Measurements from ENCODE around the gene OTUD3. TPM values are rescaled to one million over a fixed set of nuclear protein-coding genes. Genes with fewer than 3 reads are reported as not detected.
"Not testable (repeated sequence)": the region's sequence is repeated elsewhere in the genome, so short reads cannot be mapped to it uniquely, and the experiment has no call there.

The OTUD3 gene
- total RNA-seq (2014; rRNA removed; shearing (Covaris generic); ENCODE audit: low replicate concordance) = 3.5 and 4.1 TPM in 2 replicates

- Histone ChIP-seq H3K9me3 (no peaks in the 10 kb centered on the region), H3K36me3 (peaks cover 18% of the 10 kb centered on the region), H3K27me3 (no peaks in the 10 kb centered on the region), H3K4me3 (peak within 1 kb of the TSS; percentile 82)
- peak; percentile 93 for DNase-seq
These were observed at the start of gene OTUD3 for GRCh38 chr1:19882111-19883071. Gene OTUD3, plus strand, starts transcription at chr1:19882395. Its CDS starts 119 bp downstream, at chr1:19882514.

- no peaks in the 10 kb centered on the region for H3K9me3 ChIP-seq
- H3K27me3 ChIP-seq = no peaks in the 10 kb centered on the region
- no peaks in the 10 kb centered on the region for H3K36me3 ChIP-seq
- no peak for DNase-seq
- no peak overlapping the region for H3K4me3 ChIP-seq
These were observed 46.6 kb upstream of the OTUD3 start for GRCh38 chr1:19835578-19835977.

- no peak for DNase-seq
- Histone ChIP-seq H3K27me3 (no peaks in the 10 kb centered on the region; the same call in 1 of the 2 replicates), H3K36me3 (no peaks in the 10 kb centered on the region), H3K4me3 (no peak overlapping the region), H3K9me3 (no peaks in the 10 kb centered on the region)
These were observed 44.3 kb upstream of the OTUD3 start for GRCh38 chr1:19837866-19838265.

GRCh38 chr1:19840228-19840627 is 42.0 kb upstream of the OTUD3 start:
- Histone ChIP-seq H3K27me3 (no peaks in the 10 kb centered on the region; the same call in 1 of the 2 replicates), H3K9me3 (no peaks in the 10 kb centered on the region), H3K36me3 (no peaks in the 10 kb centered on the region), H3K4me3 (no peak overlapping the region)
- DNase-seq = no peak

- Histone ChIP-seq H3K27me3 (no peaks in the 10 kb centered on the region; the same call in 1 of the 2 replicates), H3K4me3 (no peak overlapping the region), H3K9me3 (no peaks in the 10 kb centered on the region), H3K36me3 (no peaks in the 10 kb centered on the region)
- no peak for DNase-seq
These were observed 37.3 kb upstream of the OTUD3 start for GRCh38 chr1:19844731-19845495.

- no peak for DNase-seq
- Histone ChIP-seq H3K27me3 (no peaks in the 10 kb centered on the region; the same call in 1 of the 2 replicates), H3K4me3 (no peak overlapping the region)
These were observed 36.6 kb upstream of the OTUD3 start for GRCh38 chr1:19845555-19845954.

GRCh38 chr1:19846338-19846737 is 35.9 kb upstream of the OTUD3 start:
- H3K4me3 ChIP-seq = no peak overlapping the region
- no peak for DNase-seq
- no peaks in the 10 kb centered on the region for H3K9me3 ChIP-seq
- H3K36me3 ChIP-seq = no peaks in the 10 kb centered on the region
- no peaks in the 10 kb centered on the region; the same call in 1 of the 2 replicates for H3K27me3 ChIP-seq

More at GRCh38 chr1:19845555-19845954, 36.6 kb upstream of the OTUD3 start:
- Histone ChIP-seq H3K36me3 (no peaks in the 10 kb centered on the region), H3K9me3 (no peaks in the 10 kb centered on the region)

GRCh38 chr1:19847334-19847733 is 34.9 kb upstream of the OTUD3 start:
- not testable (repeated sequence) for DNase-seq, H3K9me3 ChIP-seq, H3K4me3 ChIP-seq, H3K36me3 ChIP-seq, H3K27me3 ChIP-seq

GRCh38 chr1:19849307-19849706 is 32.9 kb upstream of the OTUD3 start:
- not testable (repeated sequence) for H3K27me3 ChIP-seq, DNase-seq, H3K36me3 ChIP-seq, H3K4me3 ChIP-seq, H3K9me3 ChIP-seq

GRCh38 chr1:19850214-19850613 is 32.0 kb upstream of the OTUD3 start:
- H3K27me3 ChIP-seq = no peaks in the 10 kb centered on the region
- H3K36me3 ChIP-seq = no peaks in the 10 kb centered on the region
- no peaks in the 10 kb centered on the region for H3K9me3 ChIP-seq
- no peak for DNase-seq
- no peak overlapping the region for H3K4me3 ChIP-seq

GRCh38 chr1:19852036-19852435 is 30.2 kb upstream of the OTUD3 start:
- DNase-seq = no peak
- Histone ChIP-seq H3K36me3 (no peaks in the 10 kb centered on the region), H3K9me3 (no peaks in the 10 kb centered on the region), H3K27me3 (no peaks in the 10 kb centered on the region), H3K4me3 (no peak overlapping the region)

GRCh38 chr1:19854866-19855265 is 27.3 kb upstream of the OTUD3 start:
- H3K4me3 ChIP-seq = no peak overlapping the region
- H3K9me3 ChIP-seq = no peaks in the 10 kb centered on the region
- no peak for DNase-seq
- no peaks in the 10 kb centered on the region for H3K36me3 ChIP-seq
- H3K27me3 ChIP-seq = no peaks in the 10 kb centered on the region

GRCh38 chr1:19858893-19859292 is 23.3 kb upstream of the OTUD3 start:
- Histone ChIP-seq H3K36me3 (no peaks in the 10 kb centered on the region), H3K4me3 (no peak overlapping the region), H3K9me3 (peaks cover 10% of the 10 kb centered on the region), H3K27me3 (no peaks in the 10 kb centered on the region)
- DNase-seq = no peak

- no peak for DNase-seq
- Histone ChIP-seq H3K36me3 (no peaks in the 10 kb centered on the region), H3K9me3 (peaks cover 10% of the 10 kb centered on the region), H3K4me3 (no peak overlapping the region), H3K27me3 (no peaks in the 10 kb centered on the region)
These were observed 22.3 kb upstream of the OTUD3 start for GRCh38 chr1:19859876-19860275.

- Histone ChIP-seq H3K4me3 (no peak overlapping the region), H3K27me3 (no peaks in the 10 kb centered on the region), H3K9me3 (peaks cover 10% of the 10 kb centered on the region), H3K36me3 (no peaks in the 10 kb centered on the region)
- no peak for DNase-seq
These were observed 21.8 kb upstream of the OTUD3 start for GRCh38 chr1:19860418-19860817.

- H3K4me3 ChIP-seq = no peak overlapping the region
- no peaks in the 10 kb centered on the region for H3K27me3 ChIP-seq
- DNase-seq = peak; percentile 43
- no peaks in the 10 kb centered on the region for H3K36me3 ChIP-seq
- H3K9me3 ChIP-seq = peaks cover 10% of the 10 kb centered on the region
These were observed 21.2 kb upstream of the OTUD3 start for GRCh38 chr1:19861034-19861433.

- DNase-seq = no peak
- Histone ChIP-seq H3K9me3 (peaks cover 10% of the 10 kb centered on the region), H3K27me3 (no peaks in the 10 kb centered on the region), H3K4me3 (no peak overlapping the region), H3K36me3 (no peaks in the 10 kb centered on the region)
These were observed 20.2 kb upstream of the OTUD3 start for GRCh38 chr1:19861842-19862530.

All from MG63 (cell line).